A549 (cell line): ENCODE results near the gene OSTF1. TPM values are rescaled to one million over a fixed set of nuclear protein-coding genes. Genes with fewer than 3 reads are reported as not detected.

ENCODE experiments used
- ATAC-seq, 2 experiments: fragments of 200-7000 bp in 1 of 2; fragments of >200 bp in 1 of 2; cut with Nextera tagmentation in 1 of 2; cut with Tn5 transposase in 1 of 2; 3 replicates each; pipeline versions ENCODE4 v1.8.0 to v1.9.1; 2018 to 2020; ENCODE audit warnings: mild to moderate bottlenecking in 1 of 2, moderate library complexity in 1 of 2
- CTCF ChIA-PET: fragments of 300-600 bp; sonication (Branson Sonifier 250); formaldehyde crosslinking; extraction: SDS; loops from one replicate; lab custom pipeline; 2021; ENCODE audit warnings: antibody characterized with exemption, inconsistent platforms; lab: Yijun Ruan, JAX
- POLR2A ChIA-PET: fragments of 350-600 bp; formaldehyde crosslinking; extraction: SDS; loops from one replicate; lab custom pipeline; 2021; ENCODE audit warnings: antibody characterized with exemption, inconsistent platforms; lab: Yijun Ruan, JAX
- DNase-seq, 2 experiments: peaks; one replicate each; pipeline versions ENCODE4 v3.0.0 to v3.0.0-alpha.2; 2011 to 2016; ENCODE audit warnings: low read depth in 1 of 2, low spot score in 1 of 2
- FAIRE-seq: peaks from 2 replicates; lab custom pipeline; 2011; peaks lifted over from hg19 to GRCh38; lab: Jason Lieb, UNC
- H3K27ac ChIP-seq, 2 experiments: fragments of >200 bp; sonication (Bioruptor Twin); formaldehyde crosslinking; 3 replicates each; pipeline ENCODE4 v1.5.1; 2016 to 2017
- H3K4me1 ChIP-seq: fragments of >200 bp; sonication (Bioruptor Twin); formaldehyde crosslinking; 3 replicates; pipeline ENCODE4 v1.6.1; 2016
- H3K4me2 ChIP-seq: fragments of >200 bp; sonication (Bioruptor Twin); formaldehyde crosslinking; 3 replicates; pipeline ENCODE4 v1.6.1; 2016
- H3K4me3 ChIP-seq: fragments of >200 bp; sonication (Bioruptor Twin); formaldehyde crosslinking; 3 replicates; pipeline ENCODE4 v1.5.1; 2016
- H3K9me3 ChIP-seq: fragments of >200 bp; sonication (Bioruptor Twin); formaldehyde crosslinking; 3 replicates; pipeline ENCODE4 v1.6.1; 2016
- BHLHE40 ChIP-seq: IDR thresholded peaks from 2 replicates; pipeline ENCODE4 v1.6.1; 2012; ENCODE audit warnings: low read depth, low read length, inconsistent platforms
- EHMT2 ChIP-seq: fragments of 200-600 bp; sonication (generic); IDR thresholded peaks from 2 replicates; pipeline ENCODE4 v1.6.1; 2016; ENCODE audit warnings: antibody characterized with exemption, low read depth, mild to moderate bottlenecking, moderate library complexity
- EP300 ChIP-seq, 2 experiments: fragments of >200 bp; sonication (Bioruptor Twin); formaldehyde crosslinking; IDR thresholded peaks; 2 replicates in 1 of 2; 3 replicates in 1 of 2; pipeline ENCODE4 v1.6.1; 2016 to 2017
- ESRRA ChIP-seq: fragments of 150-350 bp; IDR thresholded peaks from 2 replicates; pipeline ENCODE4 v1.6.1; 2014; ENCODE audit warnings: mild to moderate bottlenecking, low read length, borderline replicate concordance
- GATA3 ChIP-seq: IDR thresholded peaks from 2 replicates; pipeline ENCODE4 v1.6.1; 2012; ENCODE audit warnings: borderline replicate concordance
- HDAC2 ChIP-seq: fragments of 200-600 bp; sonication (generic); IDR thresholded peaks from 2 replicates; pipeline ENCODE4 v1.6.1; 2016
- HOXB13 ChIP-seq: fragments of 250-450 bp; sonication (Bioruptor Pico); IDR thresholded peaks from 2 replicates; pipeline ENCODE4 v1.5.0; 2020; ENCODE audit warnings: low read depth, mild to moderate bottlenecking, moderate library complexity
- KDM1A ChIP-seq: fragments of 200-600 bp; sonication (generic); IDR thresholded peaks from 2 replicates; pipeline ENCODE4 v1.6.1; 2016; ENCODE audit warnings: low read depth, mild to moderate bottlenecking
- KDM5A ChIP-seq: fragments of 200-600 bp; sonication (generic); IDR thresholded peaks from 2 replicates; pipeline ENCODE4 v1.6.1; 2016; ENCODE audit warnings: antibody characterized with exemption, mild to moderate bottlenecking
- MAZ ChIP-seq: fragments of 150-350 bp; IDR thresholded peaks from 2 replicates; pipeline ENCODE4 v1.6.1; 2014; ENCODE audit warnings: antibody characterized with exemption, low read depth, low read length, borderline replicate concordance
- MYC ChIP-seq: IDR thresholded peaks from 2 replicates; pipeline ENCODE4 v1.6.1; 2012; ENCODE audit warnings: mild to moderate bottlenecking, inconsistent platforms, low read length, improper control_type of control experiment, borderline replicate concordance
- POLR2AphosphoS2 ChIP-seq: conservative IDR thresholded peaks from 2 replicates; pipeline ENCODE4 v1.6.1; 2012; ENCODE audit warnings: low read length, improper control_type of control experiment, inconsistent platforms
- RAD21 ChIP-seq, 2 experiments: fragments of >200 bp in 1 of 2; sonication (Bioruptor Twin) in 1 of 2; formaldehyde crosslinking in 1 of 2; IDR thresholded peaks in 1 of 2; conservative IDR thresholded peaks in 1 of 2; 2 replicates in 1 of 2; 3 replicates in 1 of 2; pipeline ENCODE4 v1.6.1; 2012 to 2018; ENCODE audit warnings: inconsistent platforms in 1 of 2
- RARB ChIP-seq: fragments of 250-450 bp; sonication (Bioruptor Pico); IDR thresholded peaks from 2 replicates; pipeline ENCODE4 v1.8.0; 2021; ENCODE audit warnings: mild to moderate bottlenecking, moderate library complexity
- RNF2 ChIP-seq: fragments of 200-600 bp; sonication (generic); IDR thresholded peaks from 2 replicates; pipeline ENCODE4 v1.6.1; 2016; ENCODE audit warnings: low read depth, mild to moderate bottlenecking, antibody characterized with exemption, moderate library complexity, borderline replicate concordance
- SREBF2 ChIP-seq: fragments of 450-650 bp; IDR thresholded peaks from 2 replicates; pipeline ENCODE4 v1.6.1; 2014; ENCODE audit warnings: mild to moderate bottlenecking, moderate library complexity
- TFCP2L1 ChIP-seq: fragments of 250-450 bp; sonication (Bioruptor Pico); IDR thresholded peaks from 2 replicates; pipeline ENCODE4 v1.5.0; 2021; ENCODE audit warnings: mild to moderate bottlenecking
- ZC3H11A ChIP-seq: fragments of 450-650 bp; IDR thresholded peaks from 2 replicates; pipeline ENCODE4 v1.6.1; 2014; ENCODE audit warnings: antibody characterized with exemption, mild to moderate bottlenecking
- ZSCAN20 ChIP-seq: fragments of 250-450 bp; sonication (Bioruptor Pico); IDR thresholded peaks from 2 replicates; pipeline ENCODE4 v1.8.0; 2022; ENCODE audit warnings: mild to moderate bottlenecking, moderate library complexity
- WGBS: methylation state at CpG from one replicate; pipeline ENCODE4 v1.1.6; 2017; ENCODE audit errors: missing lambda C conversion rate; 5-methylcytosine and 5-hydroxymethylcytosine counted together
- polyA plus RNA-seq, 4 experiments: library from polyadenylated mRNA; depleted of rRNA in 3 of 4; stranded (reverse); fragments of >200 nt; fragmentation: RNase III in 1 of 4; extraction: RNeasy Plus Mini Kit Qiagen cat#74134 plus additional on column Dnase treatment in 1 of 4; gene quantifications; 2 replicates in 3 of 4; 3 replicates in 1 of 4; pipeline ENCODE4 v1.2.3, GENCODE V29; 2011 to 2017
- TF ChIP-seq, protein P1 (sequence below): fragments of >200 bp; sonication (Bioruptor Twin); formaldehyde crosslinking; IDR thresholded peaks from 3 replicates; pipeline ENCODE4 v1.6.1; 2016
- TF ChIP-seq, protein P2 (sequence below): fragments of >200 bp; sonication (Bioruptor Twin); formaldehyde crosslinking; IDR thresholded peaks from 2 replicates; pipeline ENCODE4 v1.6.1; 2016
- TF ChIP-seq, protein P3 (sequence below): fragments of 250-450 bp; sonication (Bioruptor Pico); IDR thresholded peaks from 2 replicates; pipeline ENCODE4 v1.5.0; 2021; ENCODE audit warnings: mild to moderate bottlenecking, moderate library complexity, borderline replicate concordance
- TF ChIP-seq, protein P4 (sequence below): fragments of 450-650 bp; IDR thresholded peaks from 2 replicates; pipeline ENCODE4 v1.6.1; 2014; ENCODE audit warnings: antibody characterized with exemption
- TF ChIP-seq, protein P5 (sequence below): fragments of 250-450 bp; sonication (Bioruptor Pico); IDR thresholded peaks from 2 replicates; pipeline ENCODE4 v1.5.0; 2020; ENCODE audit warnings: low read depth, mild to moderate bottlenecking, moderate library complexity
- TF ChIP-seq, protein P6 (sequence below): IDR thresholded peaks from 2 replicates; pipeline ENCODE4 v1.6.1; 2012
- TF ChIP-seq, protein P7 (sequence below): fragments of 200-600 bp; sonication (generic); IDR thresholded peaks from 2 replicates; pipeline ENCODE4 v1.6.1; 2016; ENCODE audit warnings: antibody characterized with exemption, mild to moderate bottlenecking, moderate library complexity

Gene OSTF1
- polyA plus RNA-seq, 2 of the 4 experiments (the other 2 are of a cell fraction), result 12.7 to 13.3 TPM

DNA sequence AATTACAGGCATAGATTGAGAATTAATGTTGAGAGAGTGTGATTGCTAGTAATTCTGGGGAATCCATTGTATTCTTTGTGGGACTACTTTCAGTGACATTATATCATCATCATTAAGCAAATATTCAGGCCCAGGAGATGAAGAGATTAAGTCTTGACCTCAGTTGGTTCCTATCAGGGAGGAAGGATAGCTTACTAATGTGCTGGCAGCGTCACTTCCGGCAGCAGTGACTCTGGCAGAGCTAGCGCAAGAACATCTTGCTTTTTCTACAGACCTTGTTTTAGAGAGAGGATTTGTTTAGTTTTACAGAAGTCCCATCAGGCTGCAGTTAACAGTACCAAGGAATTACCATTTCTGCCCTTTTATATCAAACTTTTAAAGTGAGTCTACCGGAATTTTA lies 20.3 kb downstream of the OSTF1 start (continued):
- TF ChIP-seq HOXB13 (CRISPR knock-in tag), result no peak
- TF ChIP-seq, protein P1, sequence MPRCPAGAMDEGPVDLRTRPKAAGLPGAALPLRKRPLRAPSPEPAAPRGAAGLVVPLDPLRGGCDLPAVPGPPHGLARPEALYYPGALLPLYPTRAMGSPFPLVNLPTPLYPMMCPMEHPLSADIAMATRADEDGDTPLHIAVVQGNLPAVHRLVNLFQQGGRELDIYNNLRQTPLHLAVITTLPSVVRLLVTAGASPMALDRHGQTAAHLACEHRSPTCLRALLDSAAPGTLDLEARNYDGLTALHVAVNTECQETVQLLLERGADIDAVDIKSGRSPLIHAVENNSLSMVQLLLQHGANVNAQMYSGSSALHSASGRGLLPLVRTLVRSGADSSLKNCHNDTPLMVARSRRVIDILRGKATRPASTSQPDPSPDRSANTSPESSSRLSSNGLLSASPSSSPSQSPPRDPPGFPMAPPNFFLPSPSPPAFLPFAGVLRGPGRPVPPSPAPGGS, result no peak
- TF ChIP-seq POLR2AphosphoS2, result no peak
- no peak for TF ChIP-seq TFCP2L1
- TF ChIP-seq SREBF2, result no peak
- TF ChIP-seq, protein P2, sequence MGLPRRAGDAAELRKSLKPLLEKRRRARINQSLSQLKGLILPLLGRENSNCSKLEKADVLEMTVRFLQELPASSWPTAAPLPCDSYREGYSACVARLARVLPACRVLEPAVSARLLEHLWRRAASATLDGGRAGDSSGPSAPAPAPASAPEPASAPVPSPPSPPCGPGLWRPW, result no peak
- no peak for TF ChIP-seq MYC
- no peak for TF ChIP-seq GATA3
- no peak for TF ChIP-seq ESRRA

DNA sequence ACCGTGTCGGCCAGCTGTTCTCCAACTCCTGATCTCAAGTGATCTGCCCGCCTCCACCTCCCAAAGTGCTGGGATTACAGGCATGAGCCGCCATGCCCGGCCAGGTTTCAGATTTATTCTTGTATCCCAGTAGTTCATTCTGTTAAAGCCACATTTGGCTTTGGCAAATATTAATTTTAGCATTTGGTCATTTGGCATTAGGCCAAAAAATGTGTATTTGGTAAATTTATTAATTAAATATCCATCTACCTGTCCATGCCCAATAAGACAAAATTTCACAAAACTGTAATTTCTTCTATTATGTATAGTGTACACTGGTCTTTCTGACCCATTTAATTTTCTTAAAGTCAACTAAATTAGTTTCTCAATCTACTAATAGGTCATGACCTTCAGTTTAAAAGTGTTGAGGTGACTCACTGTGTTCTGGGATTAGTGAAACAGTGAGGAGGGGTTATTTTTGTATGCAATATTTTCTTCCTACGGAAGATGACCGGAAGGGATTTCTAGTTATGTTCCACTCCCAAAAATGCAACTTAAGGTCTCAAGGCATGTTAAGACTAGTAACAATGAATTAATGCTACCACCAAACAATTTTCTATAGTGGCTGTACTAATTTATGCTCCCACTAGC lies 21.0 kb downstream of the OSTF1 start:
- POLR2A ChIA-PET, result no interaction called here
- H3K4me3 ChIP-seq, result no peak overlapping the region
- H3K4me2 ChIP-seq, result no peak overlapping the region
- TF ChIP-seq, protein P3, sequence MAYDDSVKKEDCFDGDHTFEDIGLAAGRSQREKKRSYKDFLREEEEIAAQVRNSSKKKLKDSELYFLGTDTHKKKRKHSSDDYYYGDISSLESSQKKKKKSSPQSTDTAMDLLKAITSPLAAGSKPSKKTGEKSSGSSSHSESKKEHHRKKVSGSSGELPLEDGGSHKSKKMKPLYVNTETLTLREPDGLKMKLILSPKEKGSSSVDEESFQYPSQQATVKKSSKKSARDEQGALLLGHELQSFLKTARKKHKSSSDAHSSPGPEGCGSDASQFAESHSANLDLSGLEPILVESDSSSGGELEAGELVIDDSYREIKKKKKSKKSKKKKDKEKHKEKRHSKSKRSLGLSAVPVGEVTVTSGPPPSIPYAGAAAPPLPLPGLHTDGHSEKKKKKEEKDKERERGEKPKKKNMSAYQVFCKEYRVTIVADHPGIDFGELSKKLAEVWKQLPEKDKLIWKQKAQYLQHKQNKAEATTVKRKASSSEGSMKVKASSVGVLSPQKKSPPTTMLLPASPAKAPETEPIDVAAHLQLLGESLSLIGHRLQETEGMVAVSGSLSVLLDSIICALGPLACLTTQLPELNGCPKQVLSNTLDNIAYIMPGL (CRISPR knock-in tag), result no peak
- TF ChIP-seq RNF2 (no peak), BHLHE40 (no peak), RARB (CRISPR knock-in tag) (no peak), RAD21 (conservative IDR thresholded peaks at IDR 0.05 in 1 of 2, IDR thresholded peaks at IDR 0.05 in 1 of 2) (no peak), HDAC2 (no peak), SREBF2 (no peak), KDM5A (no peak), MAZ (no peak), EP300 (IDR thresholded peaks at IDR 0.05) (no peak), KDM1A (no peak), EHMT2 (no peak), ZC3H11A (no peak), ZSCAN20 (no peak)
- TF ChIP-seq, protein P4, sequence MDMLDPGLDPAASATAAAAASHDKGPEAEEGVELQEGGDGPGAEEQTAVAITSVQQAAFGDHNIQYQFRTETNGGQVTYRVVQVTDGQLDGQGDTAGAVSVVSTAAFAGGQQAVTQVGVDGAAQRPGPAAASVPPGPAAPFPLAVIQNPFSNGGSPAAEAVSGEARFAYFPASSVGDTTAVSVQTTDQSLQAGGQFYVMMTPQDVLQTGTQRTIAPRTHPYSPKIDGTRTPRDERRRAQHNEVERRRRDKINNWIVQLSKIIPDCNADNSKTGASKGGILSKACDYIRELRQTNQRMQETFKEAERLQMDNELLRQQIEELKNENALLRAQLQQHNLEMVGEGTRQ, result no peak
- TF ChIP-seq, protein P5, sequence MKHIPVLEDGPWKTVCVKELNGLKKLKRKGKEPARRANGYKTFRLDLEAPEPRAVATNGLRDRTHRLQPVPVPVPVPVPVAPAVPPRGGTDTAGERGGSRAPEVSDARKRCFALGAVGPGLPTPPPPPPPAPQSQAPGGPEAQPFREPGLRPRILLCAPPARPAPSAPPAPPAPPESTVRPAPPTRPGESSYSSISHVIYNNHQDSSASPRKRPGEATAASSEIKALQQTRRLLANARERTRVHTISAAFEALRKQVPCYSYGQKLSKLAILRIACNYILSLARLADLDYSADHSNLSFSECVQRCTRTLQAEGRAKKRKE (CRISPR knock-in tag), result no peak
- TF ChIP-seq, protein P6, sequence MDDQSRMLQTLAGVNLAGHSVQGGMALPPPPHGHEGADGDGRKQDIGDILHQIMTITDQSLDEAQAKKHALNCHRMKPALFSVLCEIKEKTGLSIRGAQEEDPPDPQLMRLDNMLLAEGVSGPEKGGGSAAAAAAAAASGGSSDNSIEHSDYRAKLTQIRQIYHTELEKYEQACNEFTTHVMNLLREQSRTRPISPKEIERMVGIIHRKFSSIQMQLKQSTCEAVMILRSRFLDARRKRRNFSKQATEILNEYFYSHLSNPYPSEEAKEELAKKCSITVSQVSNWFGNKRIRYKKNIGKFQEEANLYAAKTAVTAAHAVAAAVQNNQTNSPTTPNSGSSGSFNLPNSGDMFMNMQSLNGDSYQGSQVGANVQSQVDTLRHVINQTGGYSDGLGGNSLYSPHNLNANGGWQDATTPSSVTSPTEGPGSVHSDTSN, result no peak
- TF ChIP-seq, protein P7, sequence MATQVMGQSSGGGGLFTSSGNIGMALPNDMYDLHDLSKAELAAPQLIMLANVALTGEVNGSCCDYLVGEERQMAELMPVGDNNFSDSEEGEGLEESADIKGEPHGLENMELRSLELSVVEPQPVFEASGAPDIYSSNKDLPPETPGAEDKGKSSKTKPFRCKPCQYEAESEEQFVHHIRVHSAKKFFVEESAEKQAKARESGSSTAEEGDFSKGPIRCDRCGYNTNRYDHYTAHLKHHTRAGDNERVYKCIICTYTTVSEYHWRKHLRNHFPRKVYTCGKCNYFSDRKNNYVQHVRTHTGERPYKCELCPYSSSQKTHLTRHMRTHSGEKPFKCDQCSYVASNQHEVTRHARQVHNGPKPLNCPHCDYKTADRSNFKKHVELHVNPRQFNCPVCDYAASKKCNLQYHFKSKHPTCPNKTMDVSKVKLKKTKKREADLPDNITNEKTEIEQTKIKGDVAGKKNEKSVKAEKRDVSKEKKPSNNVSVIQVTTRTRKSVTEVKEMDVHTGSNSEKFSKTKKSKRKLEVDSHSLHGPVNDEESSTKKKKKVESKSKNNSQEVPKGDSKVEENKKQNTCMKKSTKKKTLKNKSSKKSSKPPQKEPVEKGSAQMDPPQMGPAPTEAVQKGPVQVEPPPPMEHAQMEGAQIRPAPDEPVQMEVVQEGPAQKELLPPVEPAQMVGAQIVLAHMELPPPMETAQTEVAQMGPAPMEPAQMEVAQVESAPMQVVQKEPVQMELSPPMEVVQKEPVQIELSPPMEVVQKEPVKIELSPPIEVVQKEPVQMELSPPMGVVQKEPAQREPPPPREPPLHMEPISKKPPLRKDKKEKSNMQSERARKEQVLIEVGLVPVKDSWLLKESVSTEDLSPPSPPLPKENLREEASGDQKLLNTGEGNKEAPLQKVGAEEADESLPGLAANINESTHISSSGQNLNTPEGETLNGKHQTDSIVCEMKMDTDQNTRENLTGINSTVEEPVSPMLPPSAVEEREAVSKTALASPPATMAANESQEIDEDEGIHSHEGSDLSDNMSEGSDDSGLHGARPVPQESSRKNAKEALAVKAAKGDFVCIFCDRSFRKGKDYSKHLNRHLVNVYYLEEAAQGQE, result no peak
- CTCF ChIA-PET, result no interaction called here
- no peaks in the 10 kb centered on the region for H3K4me1 ChIP-seq
- no peaks in the 10 kb centered on the region for H3K9me3 ChIP-seq
- no peak for DNase-seq
- FAIRE-seq, result no peak
- 93% methylated on average over 7 of the region's 7 CpGs for WGBS
- no peak for ATAC-seq
- H3K27ac ChIP-seq, result no peak overlapping the region
